HUES64 (cell line): Measurements from ENCODE around the gene NRF1.

Experiments used
- H3K27ac ChIP-seq: 2 replicates; pipeline ENCODE4 v1.7.0; 2013; ENCODE audit warnings: low read depth, low read length, inconsistent platforms
- H3K27me3 ChIP-seq: 2 replicates; pipeline ENCODE4 v1.6.1; 2013; ENCODE audit warnings: mild to moderate bottlenecking, low read length; ENCODE audit not compliant: insufficient read depth
- H3K36me3 ChIP-seq: 2 replicates; pipeline ENCODE4 v1.6.1; 2013; ENCODE audit warnings: mild to moderate bottlenecking, low read length; ENCODE audit not compliant: insufficient read depth
- H3K4me1 ChIP-seq: 2 replicates; pipeline ENCODE4 v1.6.1; 2013; ENCODE audit warnings: mild to moderate bottlenecking, low read length, moderate library complexity; ENCODE audit not compliant: insufficient read depth
- H3K4me3 ChIP-seq: 2 replicates; pipeline ENCODE4 v1.5.1; 2013; ENCODE audit warnings: mild to moderate bottlenecking, low read length, moderate library complexity
- H3K9ac ChIP-seq: 2 replicates; pipeline ENCODE4 v1.6.1; 2013; ENCODE audit warnings: mild to moderate bottlenecking, low read depth, low read length
- H3K9me3 ChIP-seq: 2 replicates; pipeline ENCODE4 v1.6.1; 2013; ENCODE audit warnings: low read depth, low read length; ENCODE audit not compliant: insufficient read depth
- WGBS: fragments of 150-250, 120-280 bp; methylation state at CpG from one replicate; pipeline ENCODE4 v1.1.7; 2013; ENCODE audit warnings: missing lambda C conversion rate; 5-methylcytosine and 5-hydroxymethylcytosine counted together

Gene NRF1

DNA sequence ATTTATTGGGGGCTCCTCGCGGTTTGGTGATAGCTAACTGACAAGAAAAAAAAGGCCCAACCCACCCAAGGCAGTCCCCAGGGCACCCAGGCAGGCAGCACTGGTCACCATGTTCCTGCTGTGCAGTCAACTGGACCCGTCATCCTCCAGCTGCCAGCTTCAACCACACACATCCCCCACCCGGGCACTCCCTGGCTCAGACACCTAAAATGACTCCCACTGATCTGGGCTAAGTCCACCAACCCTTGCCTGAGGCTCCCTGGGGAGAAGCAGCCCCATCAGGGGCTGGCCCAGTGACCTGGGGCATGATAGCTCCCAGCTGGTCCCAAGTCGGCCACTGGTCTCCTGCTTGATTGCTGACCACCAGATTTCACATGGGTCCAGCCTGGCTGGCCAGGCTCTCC, 161.8 kb downstream of the NRF1 start:
- Histone ChIP-seq H3K27ac (no peak overlapping the region), H3K9ac (no peak overlapping the region), H3K4me3 (no peak overlapping the region), H3K4me1 (peaks cover 59% of the 10 kb centered on the region), H3K36me3 (no peaks in the 10 kb centered on the region), H3K9me3 (no peaks in the 10 kb centered on the region), H3K27me3 (peaks cover 58% of the 10 kb centered on the region)
- WGBS = 90% methylated on average over 5 of the region's 5 CpGs

DNA sequence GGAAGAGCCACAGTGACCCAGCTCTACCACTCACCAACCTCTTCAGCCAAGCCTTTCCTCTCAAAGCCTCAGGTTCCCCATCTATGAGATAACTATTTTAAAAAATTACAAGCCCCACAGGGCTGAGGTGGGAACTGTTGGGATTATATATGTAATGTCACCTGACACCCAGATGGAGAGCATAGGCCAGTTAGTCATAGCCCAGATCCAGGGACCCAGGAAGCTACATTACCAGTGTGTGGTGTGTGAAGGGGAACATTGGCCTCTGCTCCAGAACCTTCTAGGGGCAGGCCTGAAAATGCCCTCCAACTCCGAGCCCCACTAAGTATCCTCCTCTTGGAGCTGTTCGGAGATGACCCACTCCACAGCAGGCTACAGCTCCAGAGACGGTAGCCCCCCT, 162.4 kb downstream of the NRF1 start:
- Histone ChIP-seq H3K27ac (no peak overlapping the region), H3K9ac (no peak overlapping the region), H3K9me3 (no peaks in the 10 kb centered on the region), H3K36me3 (no peaks in the 10 kb centered on the region), H3K4me3 (no peak overlapping the region), H3K4me1 (peaks cover 62% of the 10 kb centered on the region), H3K27me3 (peaks cover 64% of the 10 kb centered on the region)
- 91% methylated on average over 3 of the region's 3 CpGs for WGBS

DNA sequence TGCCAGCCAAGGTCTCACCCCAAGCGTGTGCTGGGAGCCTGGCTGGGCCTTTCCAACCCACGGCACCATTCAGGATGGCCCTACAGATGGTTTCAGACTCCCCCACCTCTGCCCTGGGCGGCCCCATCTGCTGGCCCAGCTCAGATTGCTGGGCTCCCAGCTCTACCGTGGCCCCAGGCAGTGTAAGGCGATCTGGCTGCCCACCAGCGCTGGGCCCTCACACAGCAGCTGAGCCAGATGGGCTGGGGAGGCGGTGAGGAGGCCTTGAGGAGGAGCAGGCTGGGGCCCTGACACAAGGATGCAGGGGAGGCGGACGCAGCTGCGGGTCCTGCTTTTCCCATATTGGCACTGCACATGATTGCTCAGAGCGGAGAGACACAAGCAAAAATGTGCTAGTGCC, 162.8 kb downstream of the NRF1 start:
- Histone ChIP-seq H3K27ac (no peak overlapping the region), H3K36me3 (no peaks in the 10 kb centered on the region), H3K4me3 (no peak overlapping the region), H3K9me3 (no peaks in the 10 kb centered on the region), H3K4me1 (peaks cover 62% of the 10 kb centered on the region), H3K9ac (no peak overlapping the region), H3K27me3 (peaks cover 69% of the 10 kb centered on the region)
- WGBS = 67% methylated on average over 11 of the region's 11 CpGs

DNA sequence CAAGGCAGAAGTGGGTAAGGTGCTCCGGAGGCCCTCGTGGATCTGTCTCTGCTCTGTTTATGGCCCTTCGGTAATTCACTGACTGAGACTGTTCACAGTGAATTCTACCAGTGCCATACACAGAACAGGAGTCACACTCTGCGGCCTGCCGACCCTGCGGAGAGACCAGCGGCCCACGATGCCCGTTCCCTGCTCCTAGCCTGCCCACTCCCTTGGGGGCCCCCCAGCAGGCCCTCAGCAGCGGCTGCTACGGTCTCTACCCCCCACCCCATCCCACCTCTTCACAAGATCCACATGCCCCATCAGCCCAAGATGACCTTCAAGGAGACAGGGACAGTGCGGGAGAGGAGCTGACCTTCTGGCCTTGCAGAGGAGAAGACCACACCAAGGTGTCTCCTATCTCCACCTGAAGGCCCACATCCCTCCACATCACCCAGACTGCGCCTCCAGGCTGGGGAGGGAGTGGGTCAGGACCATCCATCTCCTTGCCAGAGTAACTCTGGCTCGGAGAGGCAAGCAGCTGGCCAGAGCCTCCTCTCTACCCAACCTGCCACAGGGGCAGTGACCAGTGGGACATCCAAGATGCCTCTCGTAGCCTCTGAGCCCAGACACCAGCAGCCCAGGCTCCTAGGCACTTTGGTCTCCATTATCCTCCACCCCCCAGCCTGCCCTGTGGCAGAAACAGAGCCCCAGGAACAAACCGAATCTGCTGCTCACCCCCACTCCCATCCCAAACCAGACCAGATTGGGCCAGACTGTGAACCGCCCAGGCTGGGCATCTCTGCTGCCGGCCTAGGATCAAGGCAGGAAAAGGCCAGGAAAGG, 163.6 kb downstream of the NRF1 start:
- Histone ChIP-seq H3K9me3 (no peaks in the 10 kb centered on the region), H3K27me3 (peaks cover 75% of the 10 kb centered on the region), H3K4me3 (0 out of 2 replicates have a peak overlapping the region, but pooled peaks have one; percentile 9), H3K9ac (no peak overlapping the region), H3K27ac (no peak overlapping the region), H3K36me3 (no peaks in the 10 kb centered on the region), H3K4me1 (peaks cover 62% of the 10 kb centered on the region)
- 85% methylated on average over 18 of the region's 18 CpGs for WGBS

DNA sequence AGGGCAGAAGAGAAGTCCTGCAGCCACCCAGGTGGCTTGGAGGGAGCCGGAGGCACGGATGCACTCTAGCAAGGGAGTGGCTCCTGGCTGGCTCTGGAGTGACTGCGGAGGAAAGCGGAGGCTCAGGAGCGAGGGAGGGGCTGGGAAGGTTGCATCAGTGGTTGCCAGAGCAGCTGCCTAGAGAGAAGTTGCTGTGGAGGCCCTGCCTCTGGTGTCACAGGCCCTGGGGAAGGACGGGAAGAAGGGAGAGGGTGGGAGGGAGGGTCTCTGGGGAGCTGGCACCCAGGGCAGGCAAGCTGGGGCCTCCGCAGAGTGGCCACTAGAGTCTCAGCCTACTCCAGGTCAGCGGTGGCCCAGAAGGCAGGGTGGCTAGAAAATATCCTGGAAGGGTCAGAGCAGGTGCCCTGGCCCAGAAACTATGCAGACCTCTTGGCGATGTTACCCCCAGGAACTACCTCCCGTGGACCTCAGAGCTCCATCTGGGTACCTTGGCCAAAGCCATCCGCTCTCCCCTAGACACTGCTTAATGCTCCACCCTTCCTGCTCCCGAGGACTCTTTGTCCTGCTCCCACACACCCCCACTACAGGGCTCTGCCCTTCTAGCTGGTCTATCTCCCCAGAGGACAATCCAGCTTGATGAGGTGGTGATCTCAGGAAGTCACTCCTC, 164.3 kb downstream of the NRF1 start:
- peak overlapping the region; percentile 66 for H3K4me3 ChIP-seq

GRCh38 chr7:129776362-129776722, 164.8 kb downstream of the NRF1 start:
- Histone ChIP-seq H3K9ac (no peak overlapping the region), H3K4me3 (peak overlapping the region; percentile 66), H3K36me3 (no peaks in the 10 kb centered on the region), H3K9me3 (no peaks in the 10 kb centered on the region), H3K27me3 (peaks cover 87% of the 10 kb centered on the region), H3K4me1 (peaks cover 61% of the 10 kb centered on the region), H3K27ac (peak overlapping the region; percentile 69; the same call in 1 of the 2 replicates)
- 3% methylated on average over 1 of the region's 1 CpG for WGBS

More for the DNA sequence above, 164.3 kb downstream of the NRF1 start:
- peaks cover 62% of the 10 kb centered on the region for H3K4me1 ChIP-seq
- no peaks in the 10 kb centered on the region for H3K36me3 ChIP-seq
- H3K9me3 ChIP-seq = no peaks in the 10 kb centered on the region
- peaks cover 82% of the 10 kb centered on the region for H3K27me3 ChIP-seq
- WGBS = 13% methylated on average over 12 of the region's 12 CpGs
- no peak overlapping the region for H3K9ac ChIP-seq
- H3K27ac ChIP-seq = peak overlapping the region; percentile 69; the same call in 1 of the 2 replicates

GRCh38 chr7:129777195-129777844, 165.8 kb downstream of the NRF1 start:
- H3K27me3 ChIP-seq = peaks cover 94% of the 10 kb centered on the region
- WGBS = 6% methylated on average over 19 of the region's 19 CpGs

GRCh38 chr7:129777993-129778769, 166.7 kb downstream of the NRF1 start:
- no peak overlapping the region; the same call in 1 of the 2 replicates for H3K9ac ChIP-seq

More at GRCh38 chr7:129777195-129777844, 165.8 kb downstream of the NRF1 start:
- Histone ChIP-seq H3K36me3 (no peaks in the 10 kb centered on the region), H3K9ac (no peak overlapping the region), H3K4me3 (peak overlapping the region; percentile 66), H3K9me3 (no peaks in the 10 kb centered on the region), H3K4me1 (peaks cover 53% of the 10 kb centered on the region), H3K27ac (no peak overlapping the region; the same call in 1 of the 2 replicates)

DNA sequence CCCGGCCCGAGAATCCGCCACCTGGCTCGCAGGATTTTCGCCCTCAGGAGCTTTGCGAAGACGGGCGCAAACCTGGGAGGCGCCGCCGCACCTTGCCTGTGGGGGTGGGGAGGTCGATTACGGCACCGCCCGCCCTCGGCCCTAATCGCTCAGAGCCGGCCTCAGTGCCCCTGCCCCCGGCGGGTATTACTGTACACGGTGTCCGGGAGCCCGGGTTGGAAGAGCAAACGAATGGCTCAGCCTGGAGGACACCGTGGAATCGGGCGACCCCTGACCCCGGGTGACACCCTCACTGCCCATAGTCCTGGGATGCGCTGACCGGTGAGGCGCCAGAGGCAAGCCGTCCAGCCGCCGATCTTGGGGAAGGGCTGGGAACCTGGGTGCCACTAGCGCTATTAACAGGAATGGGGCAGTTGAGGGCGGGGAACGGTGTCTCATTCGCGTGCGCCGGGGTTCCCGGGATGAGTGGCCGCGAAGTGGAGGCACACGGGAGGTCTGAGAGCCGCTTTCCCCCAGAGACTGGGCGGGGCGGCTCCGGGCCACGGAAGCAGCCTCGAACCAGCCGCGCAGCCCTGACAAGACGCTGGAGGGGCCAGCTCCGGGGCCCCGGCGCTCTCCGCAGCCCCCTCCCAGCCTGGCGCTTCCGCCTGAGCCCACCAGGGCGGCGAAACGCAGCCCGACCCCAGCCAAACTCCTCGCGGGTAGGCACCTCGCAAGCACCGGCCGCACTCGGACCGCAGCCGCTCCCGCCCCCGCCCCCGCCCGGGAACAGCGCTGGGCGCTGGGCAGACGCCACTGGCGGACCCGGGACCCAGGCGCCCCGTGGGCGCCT, 167.5 kb downstream of the NRF1 start:
- no peak overlapping the region; the same call in 1 of the 2 replicates for H3K27ac ChIP-seq
- peaks cover 45% of the 10 kb centered on the region for H3K4me1 ChIP-seq
- WGBS = under 1% methylated on average over 84 of the region's 84 CpGs
- no peak overlapping the region; the same call in 1 of the 2 replicates for H3K9ac ChIP-seq
- H3K27me3 ChIP-seq = peaks cover 99% of the 10 kb centered on the region
- H3K4me3 ChIP-seq = peak overlapping the region; percentile 66
- H3K9me3 ChIP-seq = no peaks in the 10 kb centered on the region
- H3K36me3 ChIP-seq = no peaks in the 10 kb centered on the region

More at GRCh38 chr7:129777993-129778769, 166.7 kb downstream of the NRF1 start:
- Histone ChIP-seq H3K4me3 (peak overlapping the region; percentile 66), H3K27ac (no peak overlapping the region), H3K4me1 (peaks cover 47% of the 10 kb centered on the region), H3K36me3 (no peaks in the 10 kb centered on the region), H3K9me3 (no peaks in the 10 kb centered on the region), H3K27me3 (peaks cover 99% of the 10 kb centered on the region)
- 4% methylated on average over 45 of the region's 45 CpGs for WGBS
